Glutamatergic neuron (in vitro differentiated cells): Measurements from ENCODE around the gene NTRK3. TPM values are rescaled to one million over a fixed set of nuclear protein-coding genes. Genes with fewer than 3 reads are reported as not detected.

Experiments used
- DNase-seq: peaks from one replicate; pipeline ENCODE4 v3.0.0; 2022
- H3K27ac Mint-ChIP-seq: one replicate; pipeline ENCODE4 v1.8.0; 2020; ENCODE audit warnings: mild to moderate bottlenecking, mixed read lengths, inconsistent platforms; ENCODE audit not compliant: unreplicated experiment
- H3K27me3 Mint-ChIP-seq: one replicate; pipeline ENCODE4 v1.8.0; 2020; ENCODE audit warnings: mild to moderate bottlenecking, moderate library complexity, mixed read lengths, inconsistent platforms; ENCODE audit not compliant: unreplicated experiment
- H3K36me3 Mint-ChIP-seq: one replicate; pipeline ENCODE4 v1.8.0; 2020; ENCODE audit warnings: mild to moderate bottlenecking, mixed read lengths, inconsistent platforms; ENCODE audit not compliant: unreplicated experiment
- H3K4me1 Mint-ChIP-seq: one replicate; pipeline ENCODE4 v1.8.0; 2020; ENCODE audit warnings: mild to moderate bottlenecking, low read depth, mixed read lengths, inconsistent platforms; ENCODE audit not compliant: unreplicated experiment
- H3K4me3 Mint-ChIP-seq: one replicate; pipeline ENCODE4 v1.8.0; 2020; ENCODE audit warnings: mild to moderate bottlenecking, mixed read lengths, inconsistent platforms; ENCODE audit not compliant: unreplicated experiment
- H3K9me3 Mint-ChIP-seq: one replicate; pipeline ENCODE4 v1.8.0; 2020; ENCODE audit warnings: mild to moderate bottlenecking, moderate library complexity, mixed read lengths, inconsistent platforms; ENCODE audit not compliant: unreplicated experiment
- CTCF ChIP-seq: fragments of 200-600 bp; sonication (generic); IDR thresholded peaks from one replicate; pipeline ENCODE4 v1.5.0; 2021; ENCODE audit not compliant: partially characterized antibody, unreplicated experiment
- total RNA-seq: library from RNA; stranded (reverse); fragmentation: NEBNext Ultra II Directional; extraction: Animal tissue kit (Norgen Biotek cat#: 25700); gene quantifications from one replicate; pipeline ENCODE4 v1.2.1, GENCODE V29; 2021; ENCODE audit not compliant: unreplicated experiment

Gene NTRK3
- total RNA-seq, 1 donor from 2014 or later = 9.5 TPM

GRCh38 chr15:88022716-88023115 lies 233.8 kb downstream of the NTRK3 start:
- no peak for DNase-seq
- H3K4me1 Mint-ChIP-seq = peaks cover 15% of the 10 kb centered on the region
- TF ChIP-seq CTCF = no peak
- H3K36me3 Mint-ChIP-seq = peaks cover 19% of the 10 kb centered on the region
- peaks cover 7% of the 10 kb centered on the region for H3K27me3 Mint-ChIP-seq
- H3K27ac Mint-ChIP-seq = no peak overlapping the region
- no peak overlapping the region for H3K4me3 Mint-ChIP-seq
- peaks cover 10% of the 10 kb centered on the region for H3K9me3 Mint-ChIP-seq

DNA sequence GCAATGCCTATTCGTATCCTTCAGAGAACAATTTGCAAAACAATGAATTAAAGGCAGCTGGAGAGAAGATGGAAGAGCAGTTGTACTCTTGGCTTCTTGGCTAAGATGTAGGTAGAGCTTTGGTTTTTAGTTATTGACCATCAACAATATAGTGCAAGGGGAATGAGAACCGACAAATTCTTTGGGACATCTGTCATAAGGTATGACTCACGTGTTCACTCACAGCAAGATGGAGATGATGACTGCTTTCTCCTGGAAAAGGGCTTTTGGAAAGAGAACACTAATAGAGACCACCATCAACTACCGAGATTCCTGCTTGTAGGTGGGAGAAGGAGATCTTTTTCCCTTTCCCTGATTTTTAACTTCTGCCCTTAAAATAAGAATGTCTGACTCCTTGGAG lies 234.9 kb downstream of the NTRK3 start:
- Mint-ChIP-seq H3K9me3 (peaks cover 10% of the 10 kb centered on the region), H3K27me3 (peaks cover 4% of the 10 kb centered on the region), H3K27ac (no peak overlapping the region), H3K36me3 (peaks cover 17% of the 10 kb centered on the region), H3K4me3 (no peak overlapping the region), H3K4me1 (peaks cover 18% of the 10 kb centered on the region)
- no peak for DNase-seq
- TF ChIP-seq CTCF = no peak

- no peak for TF ChIP-seq CTCF
- Mint-ChIP-seq H3K4me3 (no peak overlapping the region), H3K4me1 (peaks cover 21% of the 10 kb centered on the region), H3K36me3 (peaks cover 17% of the 10 kb centered on the region), H3K27ac (no peak overlapping the region), H3K27me3 (peaks cover 4% of the 10 kb centered on the region), H3K9me3 (peaks cover 10% of the 10 kb centered on the region)
- DNase-seq = no peak
Measured at GRCh38 chr15:88020806-88021205, 235.7 kb downstream of the NTRK3 start.

DNA sequence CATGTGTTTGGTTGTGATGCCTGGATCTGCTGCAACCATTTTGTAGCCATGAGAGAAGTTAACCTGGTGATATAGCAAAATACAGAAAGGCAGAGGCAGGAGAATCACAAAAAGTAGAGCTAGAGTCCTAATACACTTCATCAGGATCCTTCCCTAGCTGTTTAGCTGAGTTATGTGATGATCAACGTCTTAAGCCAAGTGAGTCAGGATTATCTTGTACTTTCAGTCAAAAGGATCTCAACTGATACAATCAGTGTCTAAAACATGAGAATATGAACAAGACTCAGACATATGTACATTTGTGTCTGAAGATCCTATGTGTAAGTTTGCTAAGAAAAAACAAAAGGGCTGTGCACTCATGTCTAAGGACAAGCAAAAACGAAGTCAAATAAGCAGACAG lies 236.9 kb downstream of the NTRK3 start:
- no peak for TF ChIP-seq CTCF
- no peak for DNase-seq
- Mint-ChIP-seq H3K4me1 (peaks cover 22% of the 10 kb centered on the region), H3K27ac (peak overlapping the region; percentile 56), H3K9me3 (peaks cover 10% of the 10 kb centered on the region), H3K36me3 (peaks cover 13% of the 10 kb centered on the region), H3K27me3 (peaks cover 4% of the 10 kb centered on the region), H3K4me3 (no peak overlapping the region)

- H3K9me3 Mint-ChIP-seq = peaks cover 10% of the 10 kb centered on the region
- DNase-seq = peak; percentile 40
- TF ChIP-seq CTCF = no peak
- peaks cover 4% of the 10 kb centered on the region for H3K27me3 Mint-ChIP-seq
- H3K27ac Mint-ChIP-seq = peak overlapping the region; percentile 56
- H3K4me3 Mint-ChIP-seq = peak overlapping the region; percentile 21
- peaks cover 22% of the 10 kb centered on the region for H3K4me1 Mint-ChIP-seq
- peaks cover 13% of the 10 kb centered on the region for H3K36me3 Mint-ChIP-seq
Measured at GRCh38 chr15:88018869-88019641, 237.5 kb downstream of the NTRK3 start.
